Stimulated activated CD8-positive, alpha-beta memory T cell treated with anti-CD3 and anti-CD28 coated beads, Interleukin-15, amount 100 ng/mL, for 1 hour (primary cell): Measurements from ENCODE around the gene ADCY1.

Experiments
- DNase-seq: peaks from one replicate; pipeline ENCODE4 v3.0.0-alpha.2; 2020; ENCODE audit warnings: low read depth

Gene ADCY1

GRCh38 chr7:45594745-45595535 is 20.8 kb downstream of the ADCY1 start:
- DNase-seq, result no peak

DNA sequence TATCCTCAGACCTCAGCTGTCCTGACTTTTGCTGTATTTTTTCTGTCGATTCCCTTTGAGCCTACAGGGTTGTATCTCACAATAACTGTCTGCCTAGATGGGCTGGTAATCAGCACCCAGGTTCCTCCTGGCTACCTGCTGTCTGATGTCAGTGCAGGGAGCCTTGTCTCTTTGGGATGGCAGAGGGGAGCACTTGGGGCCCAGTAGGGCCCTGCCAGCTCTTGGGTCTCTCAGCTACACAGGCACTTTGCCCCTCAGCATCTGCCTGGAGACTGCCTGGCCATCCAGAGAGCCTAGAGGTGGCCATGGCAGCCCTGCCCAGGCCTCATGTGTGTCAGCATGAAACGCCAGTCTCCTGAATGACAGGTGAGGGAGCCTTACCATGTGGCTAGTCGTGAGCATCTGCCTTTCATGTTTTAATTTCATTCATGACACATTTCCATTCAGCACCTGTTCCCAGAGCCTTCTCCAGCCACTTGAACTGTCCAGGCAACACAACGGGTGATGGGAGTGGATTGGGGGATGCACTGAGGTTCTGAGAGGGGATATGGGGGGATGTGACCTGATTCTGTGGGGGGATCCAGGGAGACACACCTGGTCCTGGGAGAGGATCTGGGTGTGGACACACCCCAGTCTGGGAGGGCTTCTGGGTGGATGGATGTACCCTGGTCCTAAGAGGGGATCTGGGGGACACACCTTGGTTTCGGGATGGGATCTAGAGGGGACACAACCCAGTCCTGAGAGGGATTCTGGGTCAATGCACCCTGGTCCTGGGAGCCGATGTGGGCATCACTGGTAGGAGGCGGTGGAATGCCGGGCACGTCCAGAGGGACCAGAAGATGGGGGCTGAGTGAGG is 21.9 kb downstream of the ADCY1 start:
- DNase-seq, result no peak

- DNase-seq, result no peak
Observed at GRCh38 chr7:45596665-45597095, 22.5 kb downstream of the ADCY1 start.

DNA sequence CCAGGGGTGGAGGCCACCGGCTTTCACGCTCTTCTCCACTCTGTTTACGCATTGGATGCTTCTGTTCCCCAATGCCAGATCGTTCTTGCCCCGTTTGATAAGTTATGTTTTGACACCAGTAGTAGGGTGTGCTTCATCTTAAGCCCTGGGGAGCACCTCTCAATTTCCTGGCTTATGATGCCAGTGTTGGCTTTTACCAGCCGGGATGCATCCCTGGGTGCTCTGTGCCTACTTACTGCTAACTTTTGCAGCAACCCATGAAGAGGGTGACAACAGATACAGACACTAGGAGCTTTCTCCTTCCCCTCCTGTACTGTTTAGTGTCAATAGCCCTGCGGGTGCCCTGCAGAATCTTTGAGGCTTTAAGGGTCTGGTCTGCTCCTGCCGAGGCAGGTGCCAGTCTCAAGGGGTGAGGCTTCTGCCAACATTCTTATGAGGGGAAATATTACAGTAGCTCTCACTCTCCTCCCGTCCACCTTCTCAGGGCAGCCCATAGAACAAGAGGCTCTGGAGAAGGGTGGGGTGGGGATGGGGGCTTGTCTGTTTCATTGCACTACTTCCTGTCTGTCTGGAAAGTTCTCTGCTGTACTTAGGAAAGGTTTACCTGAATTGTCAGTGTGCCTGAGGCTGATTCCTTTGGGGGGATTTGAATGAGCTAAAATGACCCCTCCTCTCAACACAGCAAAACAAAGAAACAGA is 23.3 kb downstream of the ADCY1 start:
- DNase-seq, result no peak

- DNase-seq, result no peak
Observed at GRCh38 chr7:45598886-45599520, 24.8 kb downstream of the ADCY1 start.

GRCh38 chr7:45599851-45600706 is 25.9 kb downstream of the ADCY1 start:
- DNase-seq, result no peak

- no peak for DNase-seq
Observed at GRCh38 chr7:45601094-45601493, 26.9 kb downstream of the ADCY1 start.

- DNase-seq, result no peak
Observed at GRCh38 chr7:45601816-45602540, 27.8 kb downstream of the ADCY1 start.

- no peak for DNase-seq
Observed at GRCh38 chr7:45606050-45606449, 31.9 kb downstream of the ADCY1 start.

- DNase-seq, result no peak
Observed at GRCh38 chr7:45606931-45607330, 32.8 kb downstream of the ADCY1 start.

DNA sequence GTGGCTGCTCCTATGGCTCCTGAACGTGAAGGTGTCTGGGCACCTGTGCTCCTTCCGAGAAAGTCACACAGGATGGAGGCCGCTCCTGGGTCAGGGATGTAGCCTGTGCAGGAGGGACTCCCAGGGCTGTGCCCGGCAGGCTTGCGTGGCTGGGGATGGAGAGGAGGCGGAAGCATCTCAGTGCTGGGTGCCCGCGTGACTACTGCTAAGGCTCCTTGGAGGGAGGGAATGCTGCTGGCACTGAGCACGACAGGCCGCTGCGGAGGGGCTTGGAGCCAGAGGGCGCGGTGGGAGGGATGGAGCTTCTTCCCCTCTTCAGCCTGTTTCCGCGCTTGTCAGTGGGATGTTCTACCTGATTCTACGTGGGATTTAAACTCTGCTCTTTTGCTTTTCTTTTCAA is 35.0 kb downstream of the ADCY1 start:
- no peak for DNase-seq

GRCh38 chr7:45610019-45610418 is 35.9 kb downstream of the ADCY1 start:
- DNase-seq, result no peak

DNA sequence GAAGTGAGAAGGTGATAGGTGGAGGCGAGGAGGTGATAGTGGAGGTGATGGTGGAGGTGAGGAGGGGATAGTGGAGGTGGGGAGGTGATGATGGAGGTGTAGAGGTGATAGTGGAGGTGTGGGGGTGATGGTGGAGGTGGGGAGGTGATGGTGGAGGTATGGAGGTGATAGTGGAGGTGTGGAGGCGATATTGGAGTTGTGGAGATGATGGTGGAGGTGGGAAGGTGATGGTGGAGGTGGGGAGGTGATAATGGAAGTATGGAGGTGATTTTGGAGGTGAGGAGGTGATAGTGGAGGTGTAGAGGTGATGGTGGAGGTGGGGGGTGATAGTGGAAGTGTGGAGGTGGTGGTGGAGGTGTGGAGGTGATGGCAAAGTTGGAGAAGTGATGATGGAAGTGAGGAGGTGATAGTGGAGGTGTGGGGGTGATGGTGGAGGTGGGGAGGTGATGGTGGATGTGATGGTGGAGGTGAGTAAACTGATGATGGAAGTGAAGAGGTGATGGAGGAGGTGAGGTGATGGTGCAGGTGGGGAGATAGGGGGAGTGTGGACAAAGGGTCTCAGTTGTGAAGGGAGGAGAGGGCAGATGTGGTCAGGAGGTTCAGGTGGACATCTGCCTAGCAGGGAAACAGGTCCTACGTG is 36.6 kb downstream of the ADCY1 start:
- DNase-seq, result no peak

GRCh38 chr7:45617166-45617565 is 43.0 kb downstream of the ADCY1 start:
- DNase-seq, result no peak

- no peak for DNase-seq
Observed at GRCh38 chr7:45622058-45622457, 47.9 kb downstream of the ADCY1 start.

DNA sequence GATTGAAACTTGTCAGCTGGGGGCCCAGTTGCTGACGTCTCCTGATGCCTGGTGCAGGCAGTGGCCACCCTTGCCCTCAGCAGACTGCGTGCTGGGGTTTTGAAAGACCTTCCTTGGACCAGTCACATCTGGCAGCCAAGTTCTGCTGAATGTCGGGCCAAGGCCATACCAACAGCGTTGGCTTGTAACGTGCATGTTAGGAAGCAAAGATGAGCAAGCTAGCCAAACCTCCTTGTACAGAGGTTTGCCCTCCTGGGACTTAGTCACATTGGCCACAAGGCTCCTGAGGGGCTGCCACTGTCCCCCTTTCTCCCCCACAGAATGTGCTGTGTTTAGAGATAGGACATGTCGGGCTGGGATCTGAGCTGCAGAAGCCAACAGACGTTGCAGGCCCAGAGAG is 49.0 kb downstream of the ADCY1 start:
- DNase-seq, result no peak

DNA sequence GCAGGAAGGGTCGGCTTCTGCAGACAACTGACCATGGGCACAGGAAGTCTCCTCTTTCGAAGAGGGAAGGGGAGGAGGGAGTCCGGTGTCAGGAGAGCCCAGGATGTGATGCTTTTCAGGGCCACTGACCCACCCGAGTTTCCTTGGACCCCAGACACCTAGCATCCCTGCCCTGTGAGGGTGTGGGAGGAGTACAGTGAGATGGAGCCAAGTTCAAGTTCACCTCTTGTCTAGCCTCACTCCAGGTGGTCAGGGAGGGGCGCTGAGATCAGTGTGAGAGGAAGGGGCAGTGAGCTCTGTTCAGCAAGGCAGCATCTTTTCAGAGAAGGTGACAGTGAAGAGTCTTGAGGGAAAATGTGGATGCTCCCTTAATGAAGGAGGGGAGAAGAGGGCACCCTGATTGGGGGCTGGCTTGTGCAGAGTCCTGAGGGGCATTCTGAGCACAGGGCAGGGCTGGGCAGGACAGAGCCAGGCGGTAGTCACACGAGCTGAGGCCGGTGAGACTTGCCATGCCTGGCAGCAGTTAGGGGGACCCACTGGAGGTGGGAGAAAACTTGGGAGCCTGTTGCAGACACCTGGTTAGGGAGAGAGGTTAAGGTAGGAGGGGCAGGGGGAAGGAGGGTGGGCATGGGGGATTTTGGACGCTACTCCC is 49.7 kb downstream of the ADCY1 start:
- DNase-seq, result no peak

DNA sequence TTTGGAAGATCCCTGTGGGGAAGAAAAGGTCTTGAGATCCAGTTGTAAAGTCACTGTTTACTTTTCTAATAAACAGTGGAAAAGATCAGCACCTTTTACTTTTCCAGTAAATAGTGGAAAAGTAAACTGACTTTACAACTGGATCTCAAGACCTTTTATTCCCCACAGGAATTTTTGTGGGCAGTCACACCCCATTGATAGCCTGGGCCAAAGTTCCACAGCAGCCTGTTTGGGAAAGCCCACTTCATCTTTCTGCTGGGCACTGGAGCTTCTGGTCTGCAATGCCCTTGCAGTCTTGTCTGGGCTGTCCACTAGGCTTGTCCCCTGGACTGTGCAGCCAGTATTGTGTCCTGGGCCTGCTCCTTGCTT is 50.2 kb downstream of the ADCY1 start:
- no peak for DNase-seq

DNA sequence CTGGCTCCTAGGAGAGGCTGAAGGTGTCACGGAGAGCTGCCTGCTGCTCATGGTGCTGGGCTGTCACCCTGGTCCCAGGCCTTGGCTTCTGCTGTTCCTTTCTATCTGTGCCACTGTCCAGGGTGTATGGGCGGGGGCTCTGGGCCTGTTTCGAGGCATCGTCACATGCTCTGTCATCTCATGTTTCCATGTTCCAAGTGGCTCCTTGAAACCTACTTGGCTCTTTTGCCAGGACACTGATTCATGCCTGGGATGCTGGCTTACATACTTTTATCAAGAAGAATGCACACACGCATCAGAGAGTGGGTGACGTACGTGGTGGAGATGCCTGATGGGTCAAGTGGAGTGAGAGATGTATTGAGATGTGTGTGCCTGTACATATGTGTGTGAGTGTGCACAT is 50.9 kb downstream of the ADCY1 start:
- no peak for DNase-seq
